IMR-90 (cell line): ENCODE data around the gene DAG1. TPM values are rescaled to one million over a fixed set of nuclear protein-coding genes. Genes with fewer than 3 reads are reported as not detected.
A peak's percentile ranks its signal among the peaks of the same experiment; 100 is the strongest.

ENCODE experiments used
- ATAC-seq: fragments of 200-7000 bp; cut with Tn5 transposase; 2 replicates; pipeline ENCODE4 v1.9.1; 2020; ENCODE audit warnings: low read depth, mild to moderate bottlenecking, moderate library complexity
- BruUV-seq: library from RNA; stranded (reverse); fragments of 400-500 nt; replicated peaks from 2 replicates; lab custom pipeline; 2021; lab: Mats Ljungman, UMichigan
- CTCF ChIA-PET: fragments of 300-600 bp; formaldehyde crosslinking; extraction: SDS; loops from one replicate; lab custom pipeline; 2021; ENCODE audit warnings: antibody characterized with exemption; lab: Yijun Ruan, JAX
- POLR2A ChIA-PET: fragments of 300-600 bp; sonication (Branson Sonifier 250); formaldehyde crosslinking; loops from one replicate; lab custom pipeline; 2022; ENCODE audit warnings: antibody characterized with exemption; ENCODE audit not compliant: unreplicated experiment; lab: Charles Lee
- DNase-seq: peaks from one replicate; pipeline ENCODE4 v3.0.0; 2013
- H2AFZ ChIP-seq: replicated peaks from 2 replicates; pipeline ENCODE3; 2013; ENCODE audit warnings: low read length, mild to moderate bottlenecking; ENCODE audit not compliant: poor library complexity
- H2AK5ac ChIP-seq: 2 replicates; pipeline ENCODE4 v1.6.1; 2013; ENCODE audit warnings: low read depth, low read length, inconsistent platforms
- H2AK9ac ChIP-seq: replicated peaks from 2 replicates; pipeline ENCODE3; 2013; ENCODE audit warnings: mild to moderate bottlenecking, low read depth, low read length, moderate library complexity; ENCODE audit not compliant: poor library complexity
- H2BK120ac ChIP-seq: 2 replicates; pipeline ENCODE4 v1.6.1; 2013; ENCODE audit warnings: low read depth, low read length, inconsistent platforms
- H2BK15ac ChIP-seq: 3 replicates; pipeline ENCODE4 v1.6.1; 2013; ENCODE audit warnings: low read depth, low read length, inconsistent platforms
- H2BK20ac ChIP-seq: 2 replicates; pipeline ENCODE4 v1.6.1; 2013; ENCODE audit warnings: low read depth, mild to moderate bottlenecking, inconsistent platforms, low read length, moderate library complexity
- H2BK5ac ChIP-seq: 2 replicates; pipeline ENCODE4 v1.6.1; 2013; ENCODE audit warnings: mild to moderate bottlenecking, low read depth, low read length, inconsistent platforms; ENCODE audit not compliant: poor library complexity, severe bottlenecking
- H3K14ac ChIP-seq: replicated peaks from 2 replicates; pipeline ENCODE4 v1.6.1; 2013; ENCODE audit warnings: low read depth, low read length, inconsistent platforms
- H3K18ac ChIP-seq: 2 replicates; pipeline ENCODE4 v1.6.1; 2013; ENCODE audit warnings: low read depth, low read length, control low read depth
- H3K23ac ChIP-seq: 2 replicates; pipeline ENCODE4 v1.6.1; 2013; ENCODE audit warnings: low read depth, low read length, inconsistent platforms
- H3K27ac ChIP-seq: 2 replicates; pipeline ENCODE4 v1.5.1; 2013; ENCODE audit warnings: mild to moderate bottlenecking, control low read depth, low read length; ENCODE audit not compliant: insufficient read depth
- H3K27me3 ChIP-seq: 2 replicates; pipeline ENCODE4 v1.6.1; 2013; ENCODE audit warnings: low read length; ENCODE audit not compliant: control insufficient read depth, insufficient read depth
- H3K36me3 ChIP-seq: 2 replicates; pipeline ENCODE4 v1.6.1; 2013; ENCODE audit warnings: low read length, mixed read lengths; ENCODE audit not compliant: control insufficient read depth, insufficient read depth
- H3K4ac ChIP-seq: 2 replicates; pipeline ENCODE4 v1.6.1; 2013; ENCODE audit warnings: low read depth, low read length, inconsistent platforms
- H3K4me1 ChIP-seq: 2 replicates; pipeline ENCODE4 v1.6.1; 2013; ENCODE audit warnings: low read length, mixed read lengths; ENCODE audit not compliant: control insufficient read depth, insufficient read depth
- H3K4me2 ChIP-seq: 2 replicates; pipeline ENCODE4 v1.6.1; 2013; ENCODE audit warnings: low read depth, mild to moderate bottlenecking, control low read depth, low read length, moderate library complexity
- H3K4me3 ChIP-seq: 2 replicates; pipeline ENCODE4 v1.5.1; 2013; ENCODE audit warnings: low read depth, mild to moderate bottlenecking, control low read depth, low read length, moderate library complexity; ENCODE audit not compliant: insufficient read depth
- H3K56ac ChIP-seq: 2 replicates; pipeline ENCODE4 v1.6.1; 2013; ENCODE audit warnings: low read length, inconsistent platforms; ENCODE audit not compliant: insufficient read depth; ENCODE audit errors: extremely low read depth
- H3K79me1 ChIP-seq, 2 experiments: 2 replicates each; pipeline ENCODE4 v1.6.1; 2013; ENCODE audit warnings: low read length in 2 of 2, inconsistent platforms in 1 of 2, low read depth in 1 of 2
- H3K9ac ChIP-seq: 2 replicates; pipeline ENCODE4 v1.6.1; 2013; ENCODE audit warnings: low read depth, low read length, control low read depth
- H3K9me1 ChIP-seq: 2 replicates; pipeline ENCODE4 v1.6.1; 2013; ENCODE audit warnings: low read length, inconsistent platforms; ENCODE audit not compliant: insufficient read depth
- H3K9me3 ChIP-seq: 2 replicates; pipeline ENCODE4 v1.6.1; 2013; ENCODE audit warnings: low read length; ENCODE audit not compliant: control insufficient read depth, insufficient read depth
- H4K20me1 ChIP-seq: 2 replicates; pipeline ENCODE4 v1.6.1; 2013; ENCODE audit warnings: low read length, inconsistent platforms; ENCODE audit not compliant: insufficient read depth
- H4K5ac ChIP-seq: 2 replicates; pipeline ENCODE4 v1.6.1; 2013; ENCODE audit warnings: mild to moderate bottlenecking, low read depth, low read length, control low read depth
- H4K8ac ChIP-seq, 2 experiments: 2 replicates each; pipeline ENCODE4 v1.6.1; 2013; ENCODE audit warnings: low read depth in 2 of 2, low read length in 2 of 2, control low read depth in 1 of 2, inconsistent platforms in 1 of 2
- H4K91ac ChIP-seq: 2 replicates; pipeline ENCODE4 v1.6.1; 2013; ENCODE audit warnings: low read depth, low read length, inconsistent platforms; ENCODE audit not compliant: insufficient read depth
- BHLHE40 ChIP-seq: fragments of 150-350 bp; IDR thresholded peaks from 2 replicates; pipeline ENCODE4 v1.6.1; 2016; ENCODE audit warnings: mild to moderate bottlenecking, low read depth, low read length
- CEBPB ChIP-seq: IDR thresholded peaks from 2 replicates; pipeline ENCODE4 v1.6.1; 2012; ENCODE audit warnings: low read depth, low read length, improper control_type of control experiment
- CHD1 ChIP-seq: IDR thresholded peaks from 2 replicates; pipeline ENCODE4 v1.6.1; 2012; ENCODE audit warnings: low read depth, low read length, improper control_type of control experiment
- MAFK ChIP-seq: IDR thresholded peaks from 2 replicates; pipeline ENCODE4 v1.6.1; 2012; ENCODE audit warnings: low read depth, low read length, improper control_type of control experiment
- MAZ ChIP-seq: IDR thresholded peaks from 2 replicates; pipeline ENCODE4 v1.6.1; 2012; ENCODE audit warnings: low read depth, mild to moderate bottlenecking, low read length, improper control_type of control experiment, moderate library complexity, borderline replicate concordance
- MXI1 ChIP-seq: IDR thresholded peaks from 2 replicates; pipeline ENCODE4 v1.6.1; 2012; ENCODE audit warnings: low read depth, mild to moderate bottlenecking, low read length, moderate library complexity, borderline replicate concordance
- POLR2A ChIP-seq: IDR thresholded peaks from 2 replicates; pipeline ENCODE4 v1.6.1; 2012; ENCODE audit warnings: mild to moderate bottlenecking, low read depth, low read length
- RAD21 ChIP-seq: IDR thresholded peaks from 2 replicates; pipeline ENCODE4 v1.6.1; 2012; ENCODE audit warnings: low read length, improper control_type of control experiment
- RFX5 ChIP-seq: IDR thresholded peaks from 2 replicates; pipeline ENCODE4 v1.8.0; 2012; ENCODE audit warnings: low read depth, mild to moderate bottlenecking, low read length, moderate library complexity
- SMC3 ChIP-seq: fragments of 150-350 bp; IDR thresholded peaks from 2 replicates; pipeline ENCODE4 v1.6.1; 2016; ENCODE audit warnings: low read depth, mild to moderate bottlenecking, antibody characterized with exemption, low read length, moderate library complexity
- WGBS, 2 experiments: methylation state at CpG; one replicate each; pipeline versions ENCODE4 v1.1.5 to v1.1.7; 2013; ENCODE audit warnings: missing lambda C conversion rate in 2 of 2; ENCODE audit not compliant: insufficient read length in 1 of 2; ENCODE audit errors: extremely low coverage in 2 of 2; 5-methylcytosine and 5-hydroxymethylcytosine counted together
- dilution Hi-C: fragments of 300-500 bp; cut with HindIII; formaldehyde crosslinking; loops from one replicate; pipeline ENCODE4 v1.14.3; 2018; ENCODE audit warnings: low sequenced_read_pairs; ENCODE audit not compliant: unreplicated experiment
- in situ Hi-C: fragments of 300-500 bp; cut with MboI; formaldehyde crosslinking; loops from 3 replicates; pipeline ENCODE4 v1.14.3; 2019; ENCODE audit warnings: low sequenced_read_pairs, inconsistent platforms, mixed read lengths
- intact Hi-C: fragments of 100-400 bp; cut with micrococcal nuclease; formaldehyde crosslinking; loops from 2 replicates; pipeline ENCODE4 v1.10.0; 2022
- polyA plus RNA-seq, 3 experiments: library from polyadenylated mRNA; depleted of rRNA; stranded (reverse); fragments of >200 nt; gene quantifications; 2 replicates each; pipeline ENCODE4 v1.2.3, GENCODE V29; 2012; ENCODE audit warnings: low replicate concordance in 1 of 3
- total RNA-seq: library from RNA; depleted of rRNA; stranded (reverse); fragments of >200 nt; gene quantifications from 2 replicates; pipeline ENCODE4 v1.2.3, GENCODE V29; 2012
- TF ChIP-seq, protein P1 (sequence below): conservative IDR thresholded peaks from 2 replicates; pipeline ENCODE4 v1.5.1; 2012; ENCODE audit warnings: mild to moderate bottlenecking, low read depth, low read length, improper control_type of control experiment

Gene DAG1
- total and polyA plus RNA-seq, 2 of the 4 experiments (the other 2 are of a cell fraction) = 31.0 to 40.2 TPM

DNA sequence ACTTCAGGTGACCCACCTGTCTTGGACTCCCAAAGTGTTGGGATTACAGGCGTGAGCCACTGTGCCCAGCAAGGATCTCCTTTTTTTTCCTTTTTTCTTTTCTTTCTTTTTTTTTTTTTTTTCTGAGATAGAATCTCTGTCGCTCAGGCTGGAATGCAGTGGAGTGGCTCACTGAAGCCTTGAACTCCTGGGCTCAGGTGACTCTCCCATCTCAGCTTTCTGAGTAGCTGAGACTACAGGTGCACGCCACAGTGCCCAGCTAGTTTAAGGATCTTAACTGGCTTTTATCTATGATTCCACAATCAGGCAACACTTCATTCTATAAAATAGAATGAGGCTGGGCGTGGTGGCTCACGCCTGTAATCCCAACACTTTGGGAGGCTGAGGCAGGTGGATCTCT is 24.7 kb upstream of the DAG1 start:
- H2BK15ac ChIP-seq = no peak overlapping the region
- in situ Hi-C loops = loop anchor here (5.0 to 25.0 kb wide), 2 partner anchors 103 to 283 kb away; partner anchors contain the start of genes CCDC71, KLHDC8B and USP4
- peak overlapping the region; percentile 73; the same call in 1 of the 2 replicates for H2AK5ac ChIP-seq
- no peaks in the 10 kb centered on the region for H3K9me3 ChIP-seq
- DNase-seq = no peak
- no peak for ATAC-seq
- H3K56ac ChIP-seq = no peak overlapping the region
- H3K4me3 ChIP-seq = no peak overlapping the region
- H4K5ac ChIP-seq = no peak overlapping the region
- H2BK120ac ChIP-seq = no peak overlapping the region
- no peak overlapping the region for H2AFZ ChIP-seq
- intact Hi-C loops = no loop called here
- TF ChIP-seq CHD1 = no peak
- TF ChIP-seq CEBPB = no peak
- TF ChIP-seq MXI1 = no peak
- no peak for TF ChIP-seq RAD21
- no peak for TF ChIP-seq POLR2A
- TF ChIP-seq, protein P1, sequence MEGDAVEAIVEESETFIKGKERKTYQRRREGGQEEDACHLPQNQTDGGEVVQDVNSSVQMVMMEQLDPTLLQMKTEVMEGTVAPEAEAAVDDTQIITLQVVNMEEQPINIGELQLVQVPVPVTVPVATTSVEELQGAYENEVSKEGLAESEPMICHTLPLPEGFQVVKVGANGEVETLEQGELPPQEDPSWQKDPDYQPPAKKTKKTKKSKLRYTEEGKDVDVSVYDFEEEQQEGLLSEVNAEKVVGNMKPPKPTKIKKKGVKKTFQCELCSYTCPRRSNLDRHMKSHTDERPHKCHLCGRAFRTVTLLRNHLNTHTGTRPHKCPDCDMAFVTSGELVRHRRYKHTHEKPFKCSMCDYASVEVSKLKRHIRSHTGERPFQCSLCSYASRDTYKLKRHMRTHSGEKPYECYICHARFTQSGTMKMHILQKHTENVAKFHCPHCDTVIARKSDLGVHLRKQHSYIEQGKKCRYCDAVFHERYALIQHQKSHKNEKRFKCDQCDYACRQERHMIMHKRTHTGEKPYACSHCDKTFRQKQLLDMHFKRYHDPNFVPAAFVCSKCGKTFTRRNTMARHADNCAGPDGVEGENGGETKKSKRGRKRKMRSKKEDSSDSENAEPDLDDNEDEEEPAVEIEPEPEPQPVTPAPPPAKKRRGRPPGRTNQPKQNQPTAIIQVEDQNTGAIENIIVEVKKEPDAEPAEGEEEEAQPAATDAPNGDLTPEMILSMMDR = no peak
- no peak for TF ChIP-seq RFX5
- TF ChIP-seq MAZ = no peak
- no peak for TF ChIP-seq SMC3
- TF ChIP-seq MAFK = no peak
- no peak for TF ChIP-seq BHLHE40
- no peaks in the 10 kb centered on the region; a peak in 1 of 4 replicates for H3K79me1 ChIP-seq
- H3K4me1 ChIP-seq = peaks cover 4% of the 10 kb centered on the region
- WGBS, 2 experiments = no CpG with 5 or more reads among the region's 5 CpGs
- H3K4me2 ChIP-seq = no peak overlapping the region
- H2BK5ac ChIP-seq = no peak overlapping the region
- H3K23ac ChIP-seq = no peak overlapping the region
- H3K9me1 ChIP-seq = peaks cover 4% of the 10 kb centered on the region; the same call in 1 of the 2 replicates
- no peaks in the 10 kb centered on the region for H3K36me3 ChIP-seq
- no peak overlapping the region for H2BK20ac ChIP-seq
- no peak overlapping the region for H4K8ac ChIP-seq
- H3K4ac ChIP-seq = no peak overlapping the region
- no peak overlapping the region for H3K14ac ChIP-seq
- no TSS peak for BruUV-seq
- H3K27me3 ChIP-seq = no peaks in the 10 kb centered on the region
- ChIA-PET CTCF (interaction anchor here (0.6 kb wide), 1 partner anchor 297 kb away, joined by 5 read pairs; no protein-coding TSS in a partner anchor), POLR2A (interaction anchor here (0.6 kb wide), 1 partner anchor 108 kb away, joined by 7 read pairs; no protein-coding TSS in a partner anchor)
- H3K18ac ChIP-seq = no peak overlapping the region
- H3K27ac ChIP-seq = no peak overlapping the region
- dilution Hi-C loops = no loop called here
- no peak overlapping the region for H3K9ac ChIP-seq
- H2AK9ac ChIP-seq = no peak overlapping the region
- no peaks in the 10 kb centered on the region for H4K20me1 ChIP-seq
- H4K91ac ChIP-seq = no peak overlapping the region
